GM19025 (cell line): ENCODE data around the gene COX7B2.

ENCODE experiments used
- ATAC-seq: cut with Tn5 transposase; IDR thresholded peaks from one replicate; pipeline ENCODE4 v1.9.1; 2021; ENCODE audit warnings: mild to moderate bottlenecking, low read depth, moderate library complexity; ENCODE audit not compliant: unreplicated experiment

Gene COX7B2

DNA sequence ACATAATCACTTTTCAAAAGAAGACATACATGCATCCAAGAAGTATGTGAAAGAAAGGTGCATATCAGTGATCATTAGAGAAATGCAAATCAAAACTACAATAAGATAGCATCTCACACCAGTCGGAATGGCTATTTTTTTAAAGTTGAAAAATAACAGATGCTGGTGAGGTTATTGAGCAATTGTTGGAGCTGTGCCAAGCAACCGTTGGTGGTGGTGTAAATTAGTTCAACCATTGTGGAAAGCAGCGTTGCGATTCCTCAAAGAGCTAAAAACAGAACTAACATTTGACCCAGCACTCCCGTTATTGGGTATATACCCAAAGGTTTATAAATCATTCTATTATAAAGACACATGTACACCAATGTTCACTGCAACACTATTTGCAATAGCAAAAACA, 14.2 kb downstream of the COX7B2 start:
- no peak for ATAC-seq

- ATAC-seq, result no peak
These were observed 19.0 kb downstream of the COX7B2 start for GRCh38 chr4:46890056-46890455.

DNA sequence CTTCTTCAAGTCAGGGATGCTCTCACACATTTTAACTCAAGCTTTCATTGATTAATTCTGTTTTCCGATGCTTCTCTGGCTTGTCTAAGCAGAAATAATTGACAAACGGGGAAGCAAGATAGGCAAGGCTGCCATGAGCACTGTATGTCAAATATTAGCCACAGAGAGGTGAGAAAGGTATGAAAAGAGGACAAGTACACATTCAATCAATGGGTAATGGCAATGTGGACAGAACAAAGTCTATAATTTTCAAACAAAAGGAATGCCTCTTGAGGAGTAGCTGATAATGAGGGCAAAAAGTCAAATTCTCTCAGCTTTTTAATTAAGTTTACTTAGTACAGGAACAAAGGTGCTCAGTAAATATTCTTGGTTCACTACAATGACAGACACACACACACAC, 19.6 kb downstream of the COX7B2 start:
- no peak for ATAC-seq

- ATAC-seq, result no peak
These were observed 22.3 kb downstream of the COX7B2 start for GRCh38 chr4:46886711-46887110.

GRCh38 chr4:46878641-46879040, 30.4 kb downstream of the COX7B2 start:
- ATAC-seq, result no peak

GRCh38 chr4:46874811-46875210, 34.2 kb downstream of the COX7B2 start:
- no peak for ATAC-seq

DNA sequence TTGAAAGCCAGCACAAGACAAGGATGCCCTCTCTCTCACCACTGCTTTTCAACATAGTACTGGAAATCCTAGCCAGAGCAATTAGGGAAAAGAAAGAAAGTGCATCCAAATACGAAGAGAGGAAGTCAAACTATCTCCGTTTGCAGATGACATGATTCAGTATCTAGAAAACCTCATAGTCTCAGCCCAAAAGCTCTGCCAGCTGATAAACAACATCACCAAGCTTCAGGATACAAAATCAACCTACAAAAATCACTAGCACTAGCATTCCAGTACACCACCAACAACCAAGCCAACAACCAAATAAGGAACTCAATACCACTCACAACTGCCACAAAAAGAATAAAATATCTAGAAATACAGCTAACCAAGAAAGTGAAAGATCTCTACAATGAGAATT, 38.6 kb downstream of the COX7B2 start:
- ATAC-seq, result no peak

- ATAC-seq, result no peak
These were observed 52.7 kb downstream of the COX7B2 start for GRCh38 chr4:46856333-46856732.

DNA sequence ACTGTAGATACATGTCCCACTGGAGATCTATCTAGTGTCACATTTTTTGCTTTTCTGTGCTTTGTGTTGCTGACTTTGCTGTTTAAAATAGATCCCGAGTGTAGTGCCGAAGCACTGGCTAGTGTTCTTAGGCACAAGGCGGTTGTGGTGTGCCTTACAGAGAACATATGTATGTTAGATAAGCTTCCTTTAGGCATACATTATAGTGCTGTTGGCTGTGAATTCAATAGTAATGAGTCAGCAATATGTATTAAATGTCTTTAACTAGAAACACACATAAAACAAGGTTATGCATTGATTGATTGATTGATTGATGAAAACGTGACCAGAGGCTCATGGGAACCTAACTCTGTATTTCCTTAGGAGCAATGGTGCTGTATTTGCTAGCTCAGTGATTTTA, 56.2 kb downstream of the COX7B2 start:
- no peak for ATAC-seq

DNA sequence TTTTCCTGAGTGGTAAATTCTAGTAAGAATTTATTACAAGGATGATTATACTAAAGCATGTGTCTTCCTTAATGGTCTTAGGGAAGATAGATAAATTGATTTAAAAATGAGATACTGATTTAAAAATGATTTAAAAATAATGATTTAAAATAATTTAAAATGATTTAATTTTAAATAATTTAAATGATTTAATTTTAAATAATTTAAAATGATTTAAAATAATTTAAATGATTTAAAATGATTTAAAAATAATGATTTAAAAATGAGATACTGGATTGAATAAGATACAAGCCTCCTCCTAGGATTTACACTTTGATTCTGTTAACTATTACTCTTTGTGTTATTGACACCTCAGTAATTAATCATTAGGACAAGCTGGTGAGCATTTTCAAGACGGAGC, 59.0 kb downstream of the COX7B2 start:
- ATAC-seq, result no peak

- no peak for ATAC-seq
These were observed 64.6 kb downstream of the COX7B2 start for GRCh38 chr4:46844325-46844917.

GRCh38 chr4:46839128-46839527, 69.9 kb downstream of the COX7B2 start:
- no peak for ATAC-seq

DNA sequence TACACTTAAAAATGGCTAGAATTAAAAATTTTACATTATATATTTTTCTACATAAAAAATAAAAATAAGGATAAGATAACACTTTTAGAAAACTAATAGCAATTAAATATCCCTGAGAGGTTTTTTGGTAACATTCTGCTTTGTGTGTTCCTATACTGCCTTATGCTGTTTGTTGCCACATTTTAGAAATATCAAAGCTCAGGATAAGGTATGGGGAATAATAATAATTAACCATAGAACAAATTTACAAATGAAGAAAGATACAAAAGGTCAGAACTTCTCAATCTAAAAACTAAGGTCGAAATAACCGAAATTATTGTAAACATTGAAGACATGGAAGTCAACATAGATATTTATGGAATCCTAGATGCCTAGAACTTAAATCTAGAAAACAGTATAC, 71.4 kb downstream of the COX7B2 start:
- no peak for ATAC-seq

DNA sequence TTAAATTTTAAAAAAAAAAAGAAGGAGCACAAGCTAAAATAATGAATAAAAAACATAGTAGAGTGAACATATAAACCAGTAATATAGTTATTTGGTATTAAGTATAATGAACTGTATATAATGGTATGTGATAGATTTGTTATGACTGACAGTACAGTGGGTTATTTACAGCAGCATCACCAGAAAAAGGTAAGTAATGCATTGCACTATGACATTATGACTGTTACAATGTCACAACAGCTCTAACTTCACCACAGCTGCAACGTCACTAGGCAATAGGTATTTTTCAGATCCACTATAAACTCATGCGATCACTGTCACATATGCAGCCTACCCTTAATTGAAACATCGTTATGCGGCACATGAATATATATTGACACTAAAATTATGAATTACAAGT, 72.5 kb downstream of the COX7B2 start:
- no peak for ATAC-seq

GRCh38 chr4:46830971-46831454, 78.0 kb downstream of the COX7B2 start:
- ATAC-seq, result no peak

DNA sequence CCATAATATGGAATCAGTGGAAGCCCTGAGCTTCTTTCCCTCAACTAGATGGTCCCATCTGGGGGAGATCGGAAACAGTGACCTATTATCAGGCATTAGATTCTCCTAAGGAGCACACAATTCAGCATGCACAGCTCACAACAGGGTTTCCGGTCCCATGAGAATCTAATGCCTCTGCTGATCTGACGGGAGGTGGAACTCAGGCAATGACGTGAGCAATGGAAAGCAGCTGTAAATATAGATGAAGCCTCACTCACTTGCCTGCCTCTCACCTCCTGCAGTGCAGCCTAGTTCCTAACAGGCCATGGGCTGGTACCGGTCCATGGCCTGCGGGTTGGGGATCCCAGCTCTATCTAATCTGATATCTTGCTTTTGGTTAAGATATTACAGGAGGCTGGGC, 88.9 kb downstream of the COX7B2 start:
- no peak for ATAC-seq

DNA sequence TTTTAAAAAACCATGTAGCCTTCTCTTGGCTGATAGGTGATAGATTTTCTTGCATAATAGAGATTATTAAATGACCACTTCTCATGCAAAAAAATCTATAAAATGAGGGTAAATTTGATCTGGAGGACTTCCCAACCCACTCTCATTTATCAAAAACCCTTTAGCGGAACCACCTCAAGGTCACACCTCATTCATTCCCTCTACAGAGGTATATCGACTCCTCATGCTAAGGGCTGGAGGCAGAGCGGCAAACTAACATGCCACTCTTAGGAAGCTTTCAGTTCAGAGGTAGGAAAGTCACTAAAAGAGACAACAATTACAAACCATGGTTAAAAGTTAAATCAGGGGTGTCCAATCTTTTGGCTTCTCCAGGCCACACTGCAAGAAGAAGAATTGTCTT, 90.0 kb downstream of the COX7B2 start:
- no peak for ATAC-seq

DNA sequence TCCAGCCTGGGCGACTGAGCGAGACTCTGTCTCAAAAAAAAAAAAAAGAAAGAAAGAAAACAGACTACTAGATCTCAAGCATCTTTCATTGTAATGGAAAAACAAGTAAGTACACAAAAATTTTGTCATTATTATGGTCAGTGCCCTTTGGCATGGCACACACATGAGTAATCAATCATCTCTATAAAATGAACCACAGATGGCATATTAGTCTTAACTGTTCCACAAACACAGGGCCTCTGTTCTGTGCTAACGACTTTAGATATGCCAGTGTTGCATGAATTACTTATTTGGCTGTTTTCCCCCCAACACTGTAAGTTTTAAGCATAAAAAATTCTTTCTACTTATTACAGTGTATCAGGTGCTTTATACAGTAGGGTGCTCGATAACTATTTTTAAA, 90.4 kb downstream of the COX7B2 start:
- no peak for ATAC-seq

- no peak for ATAC-seq
These were observed 91.2 kb downstream of the COX7B2 start for GRCh38 chr4:46817806-46818205.

- ATAC-seq, result no peak
These were observed 104.1 kb downstream of the COX7B2 start for GRCh38 chr4:46804781-46805413.

DNA sequence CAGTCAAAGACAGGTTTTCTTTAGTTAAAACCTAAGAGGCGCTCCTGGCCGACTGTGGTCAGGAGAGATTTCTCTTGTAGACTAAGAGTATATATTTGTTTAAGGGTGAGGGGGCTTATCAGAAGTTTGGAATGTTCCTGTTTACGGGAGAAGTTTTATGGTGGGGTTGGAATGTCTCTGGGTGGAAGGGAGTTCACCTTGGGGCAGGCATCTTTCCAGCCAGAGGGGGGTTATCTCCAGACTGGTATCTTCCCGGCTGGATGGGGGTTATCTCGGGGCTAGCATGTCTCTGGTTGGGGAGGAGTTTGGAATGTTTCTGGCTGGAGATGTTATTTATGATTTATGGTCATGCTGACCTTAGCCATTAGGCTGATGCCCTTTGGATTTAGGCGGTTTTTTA, 116.0 kb downstream of the COX7B2 start:
- ATAC-seq, result no peak

GRCh38 chr4:46781434-46782092, 127.5 kb downstream of the COX7B2 start:
- no peak for ATAC-seq
